ENCODE measurements around the gene ZDHHC11.
"Not testable (repeated sequence)": the region's sequence is repeated elsewhere in the genome, so short reads cannot be mapped to it uniquely, and the experiment has no call there.

DNA sequence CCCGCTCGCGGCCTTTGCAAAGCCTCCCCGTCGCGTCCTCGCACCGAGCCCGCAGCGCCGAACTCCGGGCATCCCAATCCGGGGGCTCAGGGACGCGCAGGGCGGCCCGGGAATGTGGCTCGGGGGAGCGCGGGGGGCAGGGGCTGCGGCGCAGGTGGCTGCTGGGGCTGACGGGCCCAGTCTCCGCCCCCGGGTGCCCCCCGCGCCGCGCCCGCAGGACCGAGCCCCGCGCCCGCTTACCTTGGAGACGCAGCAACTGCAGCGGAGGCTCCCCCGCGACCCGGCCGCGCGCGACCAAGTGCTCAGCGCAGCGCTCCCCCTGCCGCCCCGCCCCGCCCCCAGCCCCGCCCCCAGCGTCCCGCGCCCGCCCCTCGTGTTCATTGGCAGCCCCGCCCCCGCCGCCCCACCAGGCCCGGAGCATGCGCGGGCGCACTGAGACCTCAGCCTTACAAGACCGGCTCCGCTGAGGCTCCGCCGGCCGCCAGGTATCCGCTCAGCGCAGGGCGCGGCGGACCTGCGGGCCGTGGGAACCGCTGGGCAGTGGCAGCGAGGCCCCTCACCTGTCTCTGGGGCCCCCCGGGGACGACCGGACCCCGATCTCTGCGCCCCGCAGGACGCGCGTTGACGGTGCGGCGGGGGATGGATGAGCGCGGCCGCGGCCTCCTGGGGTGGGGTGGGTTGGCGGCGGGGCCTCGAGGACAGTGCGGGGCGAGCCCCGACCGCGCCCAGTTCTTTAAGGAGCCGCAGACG lies 66.2 kb downstream of the ZDHHC11 start, which contains the start of gene ZDHHC11B:
- not testable (repeated sequence) for TF ChIP-seq CTCF (optimal IDR thresholded peaks at IDR 0.05 in 1 of 3, IDR thresholded peaks at IDR 0.05 in 1 of 3, conservative IDR thresholded peaks at IDR 0.05 in 1 of 3; ENCODE audit: extremely low read depth in 1 of 3, insufficient read depth in 2 of 3, low read length in 3 of 3); EZH2 (IDR thresholded peaks at IDR 0.05; ENCODE audit: low read length)

Measured in keratinocyte (primary cell).